ENCODE data around the gene BOLA3.
"Not testable (repeated sequence)": the region's sequence is repeated elsewhere in the genome, so short reads cannot be mapped to it uniquely, and the experiment has no call there.

The BOLA3 gene

DNA sequence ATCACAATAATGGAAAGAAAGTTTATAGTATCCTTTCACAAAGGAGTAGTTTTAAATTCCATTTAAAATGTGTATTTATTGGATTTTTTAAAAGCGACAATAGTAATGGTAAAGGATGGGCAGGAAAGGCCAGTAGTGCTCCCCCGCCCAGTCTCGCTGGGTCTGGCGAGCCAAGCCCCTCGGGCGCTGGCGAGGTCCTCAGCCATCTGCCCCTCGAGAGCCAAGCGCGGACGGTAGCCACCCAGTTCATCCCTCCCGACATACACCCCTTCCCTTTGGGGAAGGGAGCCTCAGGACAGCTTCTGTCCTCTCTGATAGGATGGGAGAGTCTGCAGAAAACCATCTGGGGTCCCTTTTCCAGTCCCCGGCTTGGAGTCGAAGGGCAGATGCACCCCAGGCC is 45.2 kb downstream of the BOLA3 start:
- DNase-seq (ENCODE audit: low read depth in 2 of 2) = no peak

DNA sequence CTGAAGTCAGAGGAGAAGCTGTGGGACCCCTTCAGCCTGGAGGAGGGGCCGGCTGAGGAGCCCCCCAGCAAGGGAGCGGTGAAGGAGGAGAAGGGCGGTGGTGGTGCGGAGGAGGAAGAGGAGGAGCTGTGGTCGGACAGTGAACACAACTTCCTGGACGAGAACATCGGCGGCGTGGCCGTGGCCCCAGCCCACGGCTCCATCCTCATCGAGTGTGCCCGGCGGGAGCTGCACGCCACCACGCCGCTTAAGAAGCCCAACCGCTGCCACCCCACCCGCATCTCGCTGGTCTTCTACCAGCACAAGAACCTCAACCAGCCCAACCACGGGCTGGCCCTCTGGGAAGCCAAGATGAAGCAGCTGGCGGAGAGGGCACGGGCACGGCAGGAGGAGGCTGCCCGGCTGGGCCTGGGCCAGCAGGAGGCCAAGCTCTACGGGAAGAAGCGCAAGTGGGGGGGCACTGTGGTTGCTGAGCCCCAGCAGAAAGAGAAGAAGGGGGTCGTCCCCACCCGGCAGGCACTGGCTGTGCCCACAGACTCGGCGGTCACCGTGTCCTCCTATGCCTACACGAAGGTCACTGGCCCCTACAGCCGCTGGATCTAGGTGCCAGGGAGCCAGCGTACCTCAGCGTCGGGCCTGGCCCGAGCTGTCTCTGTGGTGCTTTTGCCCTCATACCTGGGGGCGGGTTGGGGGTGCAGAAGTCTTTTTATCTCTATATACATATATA is 46.0 kb downstream of the BOLA3 start:
- no peak for DNase-seq (ENCODE audit: low read depth in 2 of 2)

DNA sequence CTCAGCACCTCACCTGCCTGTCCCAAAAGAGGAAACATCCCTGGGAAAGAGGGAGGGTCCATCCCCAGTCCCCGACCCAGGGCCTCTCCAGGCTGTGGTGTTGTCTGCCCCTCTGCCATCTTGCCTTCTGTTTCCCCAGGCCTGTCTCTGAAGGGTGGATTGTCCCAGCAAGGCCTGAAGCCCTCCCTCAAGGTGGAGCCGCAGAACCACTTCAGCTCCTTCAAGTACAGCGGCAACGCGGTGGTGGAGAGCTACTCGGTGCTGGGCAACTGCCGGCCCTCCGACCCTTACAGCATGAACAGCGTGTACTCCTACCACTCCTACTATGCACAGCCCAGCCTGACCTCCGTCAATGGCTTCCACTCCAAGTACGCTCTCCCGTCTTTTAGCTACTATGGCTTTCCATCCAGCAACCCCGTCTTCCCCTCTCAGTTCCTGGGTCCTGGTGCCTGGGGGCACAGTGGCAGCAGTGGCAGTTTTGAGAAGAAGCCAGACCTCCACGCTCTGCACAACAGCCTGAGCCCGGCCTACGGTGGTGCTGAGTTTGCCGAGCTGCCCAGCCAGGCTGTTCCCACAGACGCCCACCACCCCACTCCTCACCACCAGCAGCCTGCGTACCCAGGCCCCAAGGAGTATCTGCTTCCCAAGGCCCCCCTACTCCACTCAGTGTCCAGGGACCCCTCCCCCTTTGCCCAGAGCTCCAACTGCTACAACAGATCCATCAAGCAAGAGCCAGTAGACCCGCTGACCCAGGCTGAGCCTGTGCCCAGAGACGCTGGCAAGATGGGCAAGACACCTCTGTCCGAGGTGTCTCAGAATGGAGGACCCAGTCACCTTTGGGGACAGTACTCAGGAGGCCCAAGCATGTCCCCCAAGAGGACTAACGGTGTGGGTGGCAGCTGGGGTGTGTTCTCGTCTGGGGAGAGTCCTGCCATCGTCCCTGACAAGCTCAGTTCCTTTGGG is 47.2 kb downstream of the BOLA3 start:
- no peak for DNase-seq (ENCODE audit: low read depth in 2 of 2)

DNA sequence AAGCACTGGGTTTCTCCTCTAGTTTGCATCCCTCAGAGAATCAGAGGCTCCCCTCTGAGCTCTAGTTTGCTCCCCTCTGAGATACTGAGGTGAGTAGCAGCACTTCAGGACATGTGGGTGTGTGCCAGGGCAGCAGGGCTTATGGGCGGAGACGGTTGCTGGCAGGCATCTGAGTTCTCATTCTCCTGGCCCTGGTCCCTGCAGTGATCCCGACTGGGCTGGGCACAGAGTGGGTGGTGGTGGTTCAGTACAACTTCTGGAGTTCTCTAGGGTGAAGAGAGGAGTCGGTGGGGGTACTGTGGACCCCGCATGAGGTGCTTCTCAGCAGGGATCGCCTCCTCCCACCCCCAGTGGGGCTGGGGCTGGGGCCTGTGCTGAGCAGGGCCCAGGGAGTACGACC is 47.9 kb downstream of the BOLA3 start:
- no peak for DNase-seq (ENCODE audit: low read depth in 2 of 2)

DNA sequence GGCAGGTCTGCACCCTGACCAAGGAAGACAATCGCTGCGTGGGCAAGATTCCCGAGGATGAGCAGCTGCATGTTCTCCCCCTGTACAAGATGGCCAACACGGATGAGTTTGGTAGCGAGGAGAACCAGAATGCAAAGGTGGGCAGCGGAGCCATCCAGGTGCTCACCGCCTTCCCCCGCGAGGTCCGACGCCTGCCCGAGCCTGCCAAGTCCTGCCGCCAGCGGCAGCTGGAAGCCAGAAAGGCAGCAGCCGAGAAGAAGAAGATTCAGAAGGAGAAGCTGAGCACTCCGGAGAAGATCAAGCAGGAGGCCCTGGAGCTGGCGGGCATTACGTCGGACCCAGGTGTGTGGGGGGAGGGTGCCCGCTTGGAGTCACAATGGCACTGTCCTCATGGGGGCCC is 48.4 kb downstream of the BOLA3 start:
- DNase-seq (ENCODE audit: low read depth in 2 of 2) = no peak

DNA sequence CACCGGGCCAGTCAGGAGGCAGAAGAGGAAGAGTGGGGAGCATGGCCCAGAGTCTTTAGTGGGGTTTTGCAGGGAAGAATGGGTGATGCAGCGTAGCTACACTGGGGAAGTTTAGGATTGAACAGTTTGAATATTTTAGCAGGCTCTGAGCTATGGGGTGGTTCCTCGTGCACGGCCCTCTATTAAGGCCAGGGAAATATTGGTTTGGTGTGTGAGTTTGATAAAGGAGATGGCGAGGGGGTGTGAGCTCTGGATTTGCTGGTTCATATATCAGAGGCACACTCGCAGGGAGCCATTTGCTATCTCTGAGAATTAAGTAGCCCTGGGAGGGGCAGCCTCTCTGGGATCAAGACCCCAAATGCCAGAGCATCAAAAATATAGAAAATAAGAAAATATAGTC is 50.1 kb downstream of the BOLA3 start:
- DNase-seq (ENCODE audit: low read depth in 2 of 2) = no peak

DNA sequence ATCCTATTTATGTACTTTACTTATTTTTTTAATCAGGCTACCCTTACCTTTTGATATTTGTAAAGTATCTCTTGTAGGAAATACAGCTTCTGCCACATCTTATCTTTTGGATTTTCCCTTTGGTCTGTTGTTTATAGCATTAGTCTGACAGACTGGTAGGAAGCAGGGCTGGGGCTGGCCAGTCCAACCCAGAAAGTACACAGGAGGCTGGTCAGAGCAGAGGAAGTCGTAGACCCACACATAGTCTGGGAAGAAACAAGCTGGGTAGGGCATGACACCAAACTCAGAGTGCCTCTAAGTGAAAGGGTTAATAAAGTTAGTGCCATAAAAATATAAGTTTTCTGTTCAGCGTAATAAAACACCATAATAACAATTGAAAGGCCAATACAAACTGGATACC is 51.7 kb downstream of the BOLA3 start:
- DNase-seq (ENCODE audit: low read depth in 2 of 2) = no peak

DNA sequence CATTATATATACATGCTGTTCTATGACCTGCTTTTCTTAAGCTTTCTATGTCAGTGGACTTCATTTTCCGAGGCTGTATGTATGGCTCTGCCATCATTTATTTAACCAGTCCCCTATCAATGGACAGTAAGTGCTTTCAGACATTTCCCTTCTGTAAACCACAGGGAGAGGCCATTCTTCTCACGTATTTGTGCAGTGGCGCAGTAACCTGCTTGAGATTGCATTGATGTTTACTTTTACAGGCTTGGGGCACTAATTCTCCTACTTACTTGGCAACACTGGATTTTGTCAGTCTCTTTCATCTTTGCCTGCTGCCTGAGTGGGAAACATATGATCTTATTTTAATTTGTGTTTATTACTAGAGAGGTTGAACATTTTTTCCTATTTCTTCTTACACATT is 52.1 kb downstream of the BOLA3 start:
- DNase-seq (ENCODE audit: low read depth in 2 of 2) = no peak

DNA sequence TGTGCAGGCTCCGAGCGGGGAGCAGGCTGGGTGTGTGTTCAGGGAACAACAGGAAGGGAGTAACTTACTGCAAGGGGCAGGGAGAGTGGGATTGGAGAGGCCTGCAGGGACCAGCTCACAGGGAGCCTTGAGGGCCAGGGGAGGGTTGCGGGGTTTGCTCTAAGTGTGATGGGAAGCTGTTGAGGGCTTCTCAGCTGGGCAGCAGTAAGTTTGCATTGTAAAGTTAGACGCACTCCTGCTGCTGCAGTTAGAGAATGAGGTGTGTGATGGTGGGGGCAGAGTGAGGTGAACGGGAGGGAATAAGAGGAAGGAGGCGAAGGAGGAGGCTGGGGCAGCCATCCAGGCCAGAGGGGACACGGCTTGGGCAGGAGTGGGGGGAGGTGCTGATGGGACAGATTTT is 53.4 kb downstream of the BOLA3 start:
- DNase-seq (ENCODE audit: low read depth in 2 of 2) = no peak

DNA sequence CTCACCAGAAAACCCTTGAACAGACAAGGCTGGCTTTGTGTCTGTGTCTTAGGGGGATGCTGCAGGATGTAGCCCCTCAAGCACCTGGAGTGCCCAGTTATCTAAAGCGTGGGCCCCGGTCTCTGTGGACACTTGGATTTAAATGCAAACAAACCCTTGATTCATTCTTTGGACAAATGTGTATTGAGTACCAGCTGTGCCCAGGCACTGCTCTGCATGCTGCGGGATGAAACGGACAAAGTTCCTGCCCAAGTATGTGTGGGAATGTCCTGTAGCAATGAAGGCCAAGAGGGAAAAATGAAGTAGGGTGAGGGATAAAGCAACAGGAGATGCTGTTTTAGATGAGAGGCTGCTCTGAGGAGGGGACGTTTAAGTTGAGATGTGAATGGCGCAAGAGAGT is 53.9 kb downstream of the BOLA3 start:
- no peak for DNase-seq (ENCODE audit: low read depth in 2 of 2)

DNA sequence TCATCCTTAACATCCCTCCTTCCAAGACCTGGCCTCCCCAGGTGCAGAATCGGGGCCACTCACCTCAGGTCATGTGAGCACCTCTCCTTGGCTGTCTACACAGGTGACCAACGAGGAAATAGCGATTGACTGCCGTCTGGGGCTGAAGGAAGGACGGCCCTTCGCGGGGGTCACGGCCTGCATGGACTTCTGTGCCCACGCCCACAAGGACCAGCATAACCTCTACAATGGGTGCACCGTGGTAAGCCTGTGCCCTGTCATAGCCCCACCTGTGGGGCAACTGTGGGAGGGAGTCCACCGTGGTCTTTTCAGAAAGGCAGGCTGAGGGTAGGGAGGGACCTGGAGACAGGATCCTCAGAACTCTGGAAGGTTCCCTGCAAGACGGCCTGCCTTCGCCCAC is 54.3 kb downstream of the BOLA3 start:
- DNase-seq (ENCODE audit: low read depth in 2 of 2) = no peak

DNA sequence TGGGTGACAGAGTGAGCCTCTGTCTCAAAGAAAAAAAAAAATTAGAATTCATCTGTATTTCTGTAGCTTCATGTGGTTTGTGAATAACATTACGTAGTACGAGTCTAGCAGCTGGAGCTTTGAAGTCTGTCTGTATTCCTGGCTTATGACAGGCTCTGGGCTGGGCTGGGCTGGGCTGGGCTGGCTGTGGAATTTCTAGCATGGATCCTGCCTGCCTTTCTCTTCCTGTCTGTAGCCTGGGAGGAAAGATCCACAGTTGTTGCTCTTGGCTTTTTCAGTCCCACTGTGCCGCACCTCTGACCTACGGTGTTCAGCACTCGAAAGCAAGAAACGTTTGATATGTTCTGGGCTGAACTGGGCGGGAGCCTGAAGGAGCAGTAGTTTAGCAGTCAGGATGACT is 55.4 kb downstream of the BOLA3 start:
- DNase-seq (ENCODE audit: low read depth in 2 of 2) = no peak

DNA sequence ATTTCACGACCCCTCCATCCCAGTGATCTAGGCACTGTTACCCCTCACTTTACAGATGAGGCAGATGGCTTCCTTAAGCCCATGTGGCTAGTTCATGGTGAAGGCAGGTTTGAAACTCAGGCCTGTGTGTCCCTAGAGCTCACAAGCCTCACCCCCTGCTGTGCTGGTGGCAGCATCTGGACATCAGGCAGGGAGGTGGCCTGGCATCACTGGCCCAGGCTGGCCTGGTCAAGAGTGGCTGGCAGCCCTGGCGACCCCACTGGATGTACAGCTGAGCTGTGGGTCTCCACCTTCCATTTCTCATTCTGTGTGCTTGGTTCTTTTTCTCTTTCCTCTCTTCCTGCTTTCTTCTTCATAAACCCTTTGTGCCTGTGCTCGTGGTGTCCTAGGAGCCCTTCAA is 56.3 kb downstream of the BOLA3 start:
- DNase-seq (ENCODE audit: low read depth in 2 of 2) = no peak

DNA sequence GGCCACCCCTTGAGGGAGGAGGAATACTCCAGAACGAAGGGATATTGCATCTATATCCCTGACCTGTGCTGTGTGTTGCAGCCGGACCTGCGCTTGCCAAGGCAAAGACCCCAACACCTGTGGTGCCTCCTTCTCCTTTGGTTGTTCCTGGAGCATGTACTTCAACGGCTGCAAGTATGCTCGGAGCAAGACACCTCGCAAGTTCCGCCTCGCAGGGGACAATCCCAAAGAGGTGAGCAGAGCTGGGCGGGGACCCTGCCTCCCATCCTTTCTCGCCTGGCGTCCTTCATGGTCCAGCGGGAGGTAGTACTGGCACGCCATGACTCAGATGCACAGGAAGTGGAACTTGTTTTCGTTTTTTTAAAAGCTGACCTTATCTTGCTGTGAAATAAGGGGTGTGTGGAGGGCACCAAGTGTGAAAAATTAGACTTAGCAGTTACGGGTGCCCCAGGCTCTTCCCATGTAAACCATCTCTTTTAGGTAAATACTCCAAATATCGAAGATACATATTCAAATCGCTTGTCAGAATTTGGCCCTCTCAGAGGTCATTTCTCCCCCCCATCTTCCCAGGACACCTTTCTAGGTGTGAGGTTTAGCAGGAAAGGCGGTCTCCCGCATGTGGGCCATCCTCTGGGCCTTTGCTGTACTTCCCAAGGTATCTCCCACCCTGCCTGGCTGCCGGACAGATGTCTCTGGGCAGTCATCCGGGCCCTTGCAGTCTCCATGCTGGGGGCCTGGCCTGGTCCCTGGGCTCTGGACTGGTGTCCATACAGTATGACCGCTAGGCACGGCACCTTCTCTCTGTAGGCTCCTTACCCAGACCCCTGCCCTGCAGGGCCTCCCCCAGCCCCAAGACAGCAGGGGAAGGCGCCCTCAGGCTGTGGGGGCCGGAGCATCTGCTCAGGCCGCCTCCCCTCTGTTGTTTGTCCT is 57.6 kb downstream of the BOLA3 start:
- DNase-seq (ENCODE audit: low read depth in 2 of 2) = no peak

DNA sequence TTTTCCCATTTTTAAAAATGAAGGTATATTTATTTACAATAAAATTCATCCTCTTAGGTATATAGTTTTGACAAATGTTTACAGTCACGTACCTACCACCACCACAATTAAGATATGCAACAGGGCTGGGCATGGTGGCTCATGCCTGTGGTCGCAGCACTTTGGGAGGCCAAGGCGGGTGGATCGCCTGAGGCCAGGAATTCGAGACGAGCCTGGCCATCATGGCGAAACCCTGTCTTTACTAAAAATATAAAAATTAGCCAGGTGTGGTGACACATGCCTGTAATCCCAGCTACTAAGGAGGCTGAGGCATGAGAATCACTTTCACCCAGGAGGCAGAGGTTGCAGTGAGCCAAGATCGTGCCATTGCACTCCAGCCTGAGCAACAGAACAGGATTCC is 59.0 kb downstream of the BOLA3 start:
- not testable (repeated sequence) for DNase-seq (ENCODE audit: low read depth in 2 of 2)

DNA sequence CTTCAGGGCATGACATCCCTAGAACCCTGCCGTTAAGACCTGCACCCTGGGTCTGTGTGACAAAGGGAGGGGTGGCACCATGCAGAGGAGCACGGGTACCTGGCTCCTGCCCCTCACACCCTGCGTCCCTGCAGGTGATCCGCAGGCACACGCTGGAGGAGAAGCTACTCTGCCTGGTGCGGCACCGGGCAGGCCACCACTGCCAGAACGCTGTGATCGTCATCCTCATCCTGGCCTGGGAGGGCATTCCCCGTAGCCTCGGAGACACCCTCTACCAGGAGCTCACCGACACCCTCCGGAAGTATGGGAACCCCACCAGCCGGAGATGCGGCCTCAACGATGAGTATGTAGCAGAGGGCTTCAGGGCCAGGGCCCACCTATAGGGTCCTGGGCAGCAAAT is 60.0 kb downstream of the BOLA3 start:
- DNase-seq (ENCODE audit: low read depth in 2 of 2) = no peak

DNA sequence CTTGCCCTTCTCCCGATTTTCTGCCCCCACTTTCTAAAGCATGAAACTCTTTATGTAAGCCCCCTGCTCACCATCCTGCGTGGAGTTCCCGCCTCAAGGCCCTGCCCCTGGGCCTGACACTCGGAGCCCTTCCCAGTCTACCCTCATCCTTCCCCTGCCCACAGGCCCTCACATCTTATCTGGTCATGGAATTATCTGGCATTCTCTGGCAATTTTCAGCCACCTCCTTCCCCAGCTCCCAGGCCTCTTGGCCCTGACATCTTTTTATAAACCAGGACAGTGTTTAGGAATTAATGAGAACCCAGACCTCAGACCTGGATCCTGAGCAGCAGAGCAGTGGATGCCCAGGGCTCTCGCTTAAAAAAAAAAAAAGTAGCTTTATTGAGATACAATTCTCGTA is 61.7 kb downstream of the BOLA3 start:
- DNase-seq (ENCODE audit: low read depth in 2 of 2) = no peak

Measured in stimulated activated CD4-positive, alpha-beta T cell treated with anti-CD3 and anti-CD28 coated beads, Interleukin-15, amount 100 ng/mL, for 48 hours (primary cell).